Stomach (tissue), 9 donors: ENCODE results near the gene RPAP3. TPM values are rescaled to one million over a fixed set of nuclear protein-coding genes. Genes with fewer than 3 reads are reported as not detected.

Source experiments
- DNase-seq, 2 donors: peaks; one replicate each; pipeline versions ENCODE4 v3.0.0 to v3.0.0-alpha.2; 2013 to 2019
- H3K27ac ChIP-seq, 5 donors: fragments of 200-600 bp in 4 of 5; sonication (generic) in 4 of 5; one replicate each; pipeline ENCODE4 v1.5.1; 2013 to 2019; ENCODE audit warnings: mild to moderate bottlenecking in 1 of 5, moderate library complexity in 1 of 5
- H3K27me3 ChIP-seq, 3 donors: fragments of 200-600 bp; sonication (generic); one replicate each; pipeline ENCODE4 v1.5.1; 2017 to 2019; ENCODE audit warnings: mixed run types in 1 of 3
- H3K36me3 ChIP-seq, 4 donors: fragments of 200-600 bp; sonication (generic); 1 replicate in 3 of 4; 2 replicates in 1 of 4; pipeline ENCODE4 v1.5.1; 2016 to 2019
- H3K4me1 ChIP-seq, 4 donors: fragments of 200-600 bp; sonication (generic); one replicate each; pipeline ENCODE4 v1.5.1; 2016 to 2019
- H3K4me3 ChIP-seq, 4 donors: fragments of 200-600 bp; sonication (generic) in 3 of 4; one replicate each; pipeline ENCODE4 v1.5.1; 2016 to 2019; ENCODE audit warnings: mild to moderate bottlenecking in 1 of 4
- H3K9me3 ChIP-seq, 4 donors: fragments of 200-600 bp; sonication (generic); one replicate each; pipeline ENCODE4 v1.5.1; 2016 to 2019
- EP300 ChIP-seq: sonication (generic); formaldehyde crosslinking; IDR thresholded peaks from one replicate; pipeline ENCODE4 v1.6.1; 2017; ENCODE audit warnings: antibody characterized with exemption
- POLR2A ChIP-seq, 4 donors: fragments of 450-650 bp; IDR thresholded peaks; one replicate each; pipeline ENCODE4 v1.6.1; 2016; ENCODE audit warnings: antibody characterized with exemption in 4 of 4, control low read depth in 2 of 4, mild to moderate bottlenecking in 1 of 4, moderate library complexity in 1 of 4
- POLR2AphosphoS5 ChIP-seq, 3 donors: sonication (generic); formaldehyde crosslinking; IDR thresholded peaks; one replicate each; pipeline ENCODE4 v1.6.1; 2016; ENCODE audit warnings: antibody characterized with exemption in 3 of 3
- WGBS, 5 donors: extraction: QIAGEN DNeasy Blood & Tissue Kit in 3 of 5; methylation state at CpG; one replicate each; pipeline versions ENCODE4 v1.1.5 to v1.1.7; 2013 to 2018; 5-methylcytosine and 5-hydroxymethylcytosine counted together
- intact Hi-C: fragments of 100-400 bp; cut with DNase I; formaldehyde crosslinking; loops from one replicate; pipeline ENCODE4 v1.15.1; 2023; ENCODE audit warnings: low total_unique reads
- polyA plus RNA-seq, 3 donors: library from polyadenylated mRNA; stranded (reverse); fragments of 200-250 nt; gene quantifications; one replicate each; pipeline ENCODE4 v1.2.3, GENCODE V29; 2013
- total RNA-seq, 5 donors: library from RNA; depleted of rRNA; stranded (reverse); fragments of >200 nt; gene quantifications; one replicate each; pipeline versions ENCODE4 v1.1.0 to v1.2.3, GENCODE V29; 2014 to 2016
- TF ChIP-seq, protein P1 (sequence below), 7 experiments: fragments of 450-650 bp in 4 of 7; fragments of 200-600 bp in 3 of 7; sonication (generic) in 3 of 7; IDR thresholded peaks; one replicate each; pipeline ENCODE4 v1.5.1; 2016 to 2019; ENCODE audit warnings: antibody characterized with exemption in 7 of 7, control low read depth in 2 of 7, mild to moderate bottlenecking in 1 of 7
- donor health status: healthy with polysubstance abuse.
- donor health status: Bipolar disorder and iron deficiency.
- donor health status: healthy.

The RPAP3 gene
- total and polyA plus RNA-seq, 8 donors, result 3.5 to 47.4 (median 11.5) TPM

DNA sequence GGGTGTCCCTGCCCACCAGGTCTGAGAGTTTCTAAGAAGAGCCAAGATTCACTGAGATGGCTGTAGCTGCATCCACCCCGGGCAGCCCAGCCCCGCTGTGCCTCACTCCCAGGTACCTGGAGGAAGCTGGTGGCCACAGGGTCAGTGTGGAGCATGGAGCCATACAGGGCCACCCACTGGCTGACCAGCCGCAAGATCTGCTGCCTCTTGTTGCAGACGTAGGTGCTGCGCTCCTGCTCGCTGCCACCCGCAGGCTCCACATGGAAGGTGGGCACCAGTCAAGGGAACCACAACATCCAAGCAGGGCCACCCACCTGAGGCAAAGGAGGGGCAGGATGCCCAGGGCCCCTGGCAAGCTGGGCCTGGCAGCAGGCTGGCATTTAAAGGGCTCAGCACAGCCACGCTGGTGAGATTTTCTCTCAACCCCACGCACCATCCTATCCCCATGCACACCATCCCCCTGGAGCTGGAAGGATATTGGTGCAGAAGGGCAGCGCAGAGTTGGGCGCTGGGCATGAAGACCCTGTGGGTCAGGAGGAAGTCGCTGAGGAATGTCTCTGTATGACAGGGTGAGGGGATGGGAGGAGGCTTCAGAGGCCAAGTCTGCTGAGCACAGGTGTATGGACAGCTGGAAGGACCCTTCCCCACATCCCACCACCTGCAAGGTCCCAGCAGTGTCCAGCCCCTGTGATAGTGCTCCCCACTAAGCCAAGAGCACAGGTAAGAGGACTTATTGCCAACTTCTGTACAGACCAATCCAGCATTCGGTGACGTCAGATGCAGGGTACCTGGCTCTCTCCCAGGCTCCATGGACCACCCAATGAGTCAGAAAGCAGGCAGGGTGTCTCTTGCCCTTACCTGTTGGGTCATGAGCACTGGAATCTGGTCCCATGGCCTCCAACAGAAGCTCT lies 42.0 kb upstream of the RPAP3 start:
- TF ChIP-seq EP300 (no peak), POLR2AphosphoS5 (IDR thresholded peaks at IDR 0.05) (no peak), POLR2A (IDR thresholded peaks at IDR 0.05) (no peak)
- TF ChIP-seq, protein P1, sequence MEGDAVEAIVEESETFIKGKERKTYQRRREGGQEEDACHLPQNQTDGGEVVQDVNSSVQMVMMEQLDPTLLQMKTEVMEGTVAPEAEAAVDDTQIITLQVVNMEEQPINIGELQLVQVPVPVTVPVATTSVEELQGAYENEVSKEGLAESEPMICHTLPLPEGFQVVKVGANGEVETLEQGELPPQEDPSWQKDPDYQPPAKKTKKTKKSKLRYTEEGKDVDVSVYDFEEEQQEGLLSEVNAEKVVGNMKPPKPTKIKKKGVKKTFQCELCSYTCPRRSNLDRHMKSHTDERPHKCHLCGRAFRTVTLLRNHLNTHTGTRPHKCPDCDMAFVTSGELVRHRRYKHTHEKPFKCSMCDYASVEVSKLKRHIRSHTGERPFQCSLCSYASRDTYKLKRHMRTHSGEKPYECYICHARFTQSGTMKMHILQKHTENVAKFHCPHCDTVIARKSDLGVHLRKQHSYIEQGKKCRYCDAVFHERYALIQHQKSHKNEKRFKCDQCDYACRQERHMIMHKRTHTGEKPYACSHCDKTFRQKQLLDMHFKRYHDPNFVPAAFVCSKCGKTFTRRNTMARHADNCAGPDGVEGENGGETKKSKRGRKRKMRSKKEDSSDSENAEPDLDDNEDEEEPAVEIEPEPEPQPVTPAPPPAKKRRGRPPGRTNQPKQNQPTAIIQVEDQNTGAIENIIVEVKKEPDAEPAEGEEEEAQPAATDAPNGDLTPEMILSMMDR (IDR thresholded peaks at IDR 0.05), result no peak
- no peak overlapping the region for H3K27ac ChIP-seq
- intact Hi-C loops, result no loop called here
- H3K4me3 ChIP-seq, result no peak overlapping the region
- no peaks in the 10 kb centered on the region for H3K27me3 ChIP-seq
- peaks cover 11 to 14% (median 11%) of the 10 kb centered on the region in 4 donors for H3K4me1 ChIP-seq
- WGBS, 5 donors, result 81 to 97% (median 93%) methylated on average over 7 to 14 of the region's 14 CpGs
- H3K9me3 ChIP-seq, result no peaks in the 10 kb centered on the region
- peaks cover 4 to 55% (median 49%) of the 10 kb centered on the region in 4 donors for H3K36me3 ChIP-seq
- DNase-seq, result no peak

GRCh38 chr12:47747126-47747525 lies 41.3 kb upstream of the RPAP3 start:
- DNase-seq, result no peak
- no peaks in the 10 kb centered on the region for H3K9me3 ChIP-seq
- no peak overlapping the region for H3K27ac ChIP-seq
- intact Hi-C loops, result no loop called here
- peaks cover 4 to 9% (median 6%) of the 10 kb centered on the region in 4 donors for H3K4me1 ChIP-seq
- TF ChIP-seq EP300 (no peak), POLR2AphosphoS5 (IDR thresholded peaks at IDR 0.05) (no peak), POLR2A (IDR thresholded peaks at IDR 0.05) (no peak)
- TF ChIP-seq, protein P1 (IDR thresholded peaks at IDR 0.05), result no peak
- H3K36me3 ChIP-seq, result peaks cover 4 to 55% (median 49%) of the 10 kb centered on the region in 4 donors
- H3K4me3 ChIP-seq, result no peak overlapping the region
- WGBS, 5 donors, result 52 to 76% (median 69%) methylated on average over 4 of the region's 4 CpGs
- no peaks in the 10 kb centered on the region for H3K27me3 ChIP-seq

DNA sequence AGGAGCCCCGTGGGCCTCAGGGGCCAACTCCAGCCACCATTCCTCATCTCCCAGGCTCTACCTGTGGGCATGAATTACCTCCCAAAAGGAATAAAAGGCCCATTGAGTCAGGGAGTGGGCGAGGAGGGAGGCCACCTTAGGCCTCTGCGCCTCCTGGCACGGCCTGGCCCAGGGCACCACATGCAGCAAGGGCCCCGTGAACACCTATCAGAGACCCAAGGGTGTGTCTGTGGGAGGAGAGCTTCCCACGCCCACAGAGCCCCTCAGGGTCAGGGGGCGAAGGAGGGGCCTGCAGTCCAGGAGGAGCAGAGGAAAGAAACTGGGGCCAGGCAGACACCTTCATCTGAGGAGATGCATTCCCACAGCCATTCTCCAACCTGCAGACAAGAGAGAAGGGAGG lies 40.7 kb upstream of the RPAP3 start:
- 69 to 75% (median 73%) methylated on average over 7 of the region's 7 CpGs for WGBS, 5 donors
- no peak overlapping the region for H3K4me3 ChIP-seq
- no peaks in the 10 kb centered on the region for H3K9me3 ChIP-seq
- intact Hi-C loops, result no loop called here
- peaks cover 4 to 53% (median 47%) of the 10 kb centered on the region in 4 donors for H3K36me3 ChIP-seq
- no peaks in the 10 kb centered on the region for H3K27me3 ChIP-seq
- peaks cover 0 to 9% (median 4%) of the 10 kb centered on the region in 4 donors for H3K4me1 ChIP-seq
- H3K27ac ChIP-seq, result no peak overlapping the region
- no peak for DNase-seq
- TF ChIP-seq, protein P1 (IDR thresholded peaks at IDR 0.05), result no peak
- TF ChIP-seq POLR2AphosphoS5 (IDR thresholded peaks at IDR 0.05), result no peak
- TF ChIP-seq EP300, result no peak
- no peak for TF ChIP-seq POLR2A (IDR thresholded peaks at IDR 0.05)

- H3K4me1 ChIP-seq, result peaks cover 4 to 14% (median 7%) of the 10 kb centered on the region in 4 donors
- H3K27me3 ChIP-seq, result no peaks in the 10 kb centered on the region
- H3K4me3 ChIP-seq, result no peak overlapping the region
- 87 to 94% (median 90%) methylated on average over 5 of the region's 5 CpGs for WGBS, 5 donors
- no peak overlapping the region for H3K27ac ChIP-seq
- no peak for DNase-seq
- peaks cover 4 to 49% (median 45%) of the 10 kb centered on the region in 4 donors for H3K36me3 ChIP-seq
- intact Hi-C loops, result no loop called here
- TF ChIP-seq, protein P1 (IDR thresholded peaks at IDR 0.05), result no peak
- TF ChIP-seq EP300, result no peak
- no peak for TF ChIP-seq POLR2AphosphoS5 (IDR thresholded peaks at IDR 0.05)
- TF ChIP-seq POLR2A (IDR thresholded peaks at IDR 0.05), result no peak
- H3K9me3 ChIP-seq, result no peaks in the 10 kb centered on the region
Observed at GRCh38 chr12:47746073-47746472, 40.2 kb upstream of the RPAP3 start.
